HG02588 (cell line): ENCODE results near the gene SLC25A10.
"Not testable (repeated sequence)": the region's sequence is repeated elsewhere in the genome, so short reads cannot be mapped to it uniquely, and the experiment has no call there.

Experiments used
- ATAC-seq: cut with Tn5 transposase; IDR thresholded peaks from one replicate; pipeline ENCODE4 v1.9.1; 2021; ENCODE audit warnings: mild to moderate bottlenecking, moderate library complexity; ENCODE audit not compliant: unreplicated experiment

Gene SLC25A10, protein sequence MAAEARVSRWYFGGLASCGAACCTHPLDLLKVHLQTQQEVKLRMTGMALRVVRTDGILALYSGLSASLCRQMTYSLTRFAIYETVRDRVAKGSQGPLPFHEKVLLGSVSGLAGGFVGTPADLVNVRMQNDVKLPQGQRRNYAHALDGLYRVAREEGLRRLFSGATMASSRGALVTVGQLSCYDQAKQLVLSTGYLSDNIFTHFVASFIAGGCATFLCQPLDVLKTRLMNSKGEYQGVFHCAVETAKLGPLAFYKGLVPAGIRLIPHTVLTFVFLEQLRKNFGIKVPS

DNA sequence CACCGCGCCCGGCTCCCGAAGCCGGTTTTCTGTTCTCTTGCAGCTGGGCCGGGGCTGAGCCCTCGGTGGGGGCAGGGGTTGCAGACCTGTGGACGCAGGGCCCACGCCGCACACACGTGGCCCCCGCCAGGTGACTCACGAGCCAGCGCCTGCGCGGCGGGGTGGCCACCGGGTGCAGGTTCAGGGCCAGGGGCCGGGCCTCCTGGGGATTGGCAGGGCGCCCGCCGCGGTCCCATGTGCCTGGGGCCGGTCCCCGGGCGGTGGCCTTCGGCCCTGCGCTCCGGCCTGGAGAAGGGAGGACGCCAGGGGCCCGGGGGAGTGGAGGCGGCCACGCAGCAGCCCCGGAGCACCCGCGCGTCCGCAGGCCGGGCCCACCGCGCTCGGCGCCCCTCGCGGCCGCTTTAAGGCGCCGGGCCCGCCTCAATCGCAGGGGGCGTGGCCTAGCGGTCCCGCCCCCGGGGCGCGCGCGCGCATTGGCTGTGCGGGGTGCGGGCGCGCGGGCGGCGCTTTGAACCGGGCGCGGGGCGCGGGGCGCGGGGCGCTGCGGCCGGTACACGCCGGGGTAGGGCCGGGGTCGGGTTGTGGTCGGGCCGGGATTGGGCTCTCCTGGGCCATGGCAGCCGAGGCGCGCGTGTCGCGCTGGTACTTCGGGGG lies at the start of gene SLC25A10:
Gene SLC25A10, plus strand, starts transcription at position 471 of the 654 bp plus-strand sequence. Its CDS starts 143 bp downstream, at position 614.
- ATAC-seq: peak; percentile 56

DNA sequence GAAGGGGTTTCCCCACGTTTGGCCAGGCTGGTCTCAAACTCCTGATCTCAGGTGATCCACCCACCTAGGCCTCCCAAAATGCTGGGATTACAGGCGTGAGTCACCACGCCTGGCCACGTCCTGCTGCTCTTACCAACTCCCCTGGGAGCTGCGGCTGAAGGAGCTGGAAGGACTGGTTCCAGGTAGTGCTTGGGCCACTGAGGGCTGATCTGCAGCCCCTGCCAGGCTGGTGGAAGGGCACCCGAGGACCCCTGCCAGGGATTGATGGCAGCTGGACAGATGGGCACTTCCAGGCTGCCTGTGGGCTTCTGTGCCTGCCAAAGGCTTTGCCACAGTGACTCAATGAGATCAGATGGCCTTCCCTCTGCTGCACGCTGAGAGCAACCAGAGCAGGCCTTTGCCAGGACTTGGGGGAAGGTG lies 48.0 kb upstream of the SLC25A10 start:
- ATAC-seq: no peak

DNA sequence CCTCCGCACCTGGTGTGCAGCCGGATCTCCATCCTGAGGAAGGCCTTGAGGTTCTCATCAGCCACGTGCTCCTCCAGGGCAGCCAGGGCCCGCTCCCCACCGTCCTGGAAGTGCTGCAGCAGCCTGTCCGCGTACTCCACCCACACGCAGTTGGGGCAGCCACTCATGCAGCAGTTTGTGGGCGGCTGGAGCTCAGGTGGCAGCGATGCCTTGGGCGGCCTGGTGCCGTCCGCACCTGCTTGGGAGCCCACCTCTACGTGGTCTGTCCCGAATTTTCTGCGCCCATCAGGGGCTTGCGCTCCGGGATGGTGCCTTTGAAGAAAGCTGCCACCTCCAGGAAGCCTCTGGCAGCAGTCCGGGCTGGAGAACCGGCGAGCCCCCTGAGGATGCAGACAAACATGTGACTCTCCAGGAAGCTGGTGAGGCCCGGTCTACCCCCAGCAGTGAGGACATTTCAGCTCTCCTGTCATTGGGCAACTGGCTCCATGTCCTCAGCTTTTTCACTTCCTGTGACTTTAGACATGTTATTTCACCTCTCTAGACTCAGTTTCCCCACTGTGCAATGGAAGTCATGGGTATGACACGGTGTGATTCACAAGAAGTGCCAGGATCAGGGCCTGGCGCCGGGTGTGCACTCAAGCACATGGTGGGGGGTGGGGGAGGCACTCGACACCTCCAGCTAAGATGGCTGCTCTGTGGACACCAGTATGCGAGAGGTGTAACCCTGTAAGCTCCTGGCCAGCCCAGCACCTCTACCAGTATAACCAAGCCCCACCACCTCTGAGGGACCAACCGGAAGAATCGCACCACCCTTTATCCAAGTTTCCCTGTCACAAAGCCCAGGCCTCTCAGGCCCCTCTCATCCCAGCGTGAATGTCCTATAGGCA lies 46.6 kb upstream of the SLC25A10 start:
- ATAC-seq: peak; percentile 6

DNA sequence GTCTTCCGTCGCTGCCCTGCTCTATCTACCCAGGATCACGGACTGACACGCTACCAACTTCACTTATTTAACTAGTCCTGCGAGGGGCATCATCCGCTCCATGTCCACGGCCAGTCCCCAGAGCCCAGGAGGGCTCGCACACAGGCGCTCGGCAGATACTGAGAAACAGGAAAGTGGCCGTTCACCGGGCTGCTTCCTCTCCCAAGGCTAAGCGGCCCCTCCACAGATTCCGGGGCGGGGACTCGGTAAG lies 46.1 kb upstream of the SLC25A10 start:
- peak; percentile 11 for ATAC-seq

DNA sequence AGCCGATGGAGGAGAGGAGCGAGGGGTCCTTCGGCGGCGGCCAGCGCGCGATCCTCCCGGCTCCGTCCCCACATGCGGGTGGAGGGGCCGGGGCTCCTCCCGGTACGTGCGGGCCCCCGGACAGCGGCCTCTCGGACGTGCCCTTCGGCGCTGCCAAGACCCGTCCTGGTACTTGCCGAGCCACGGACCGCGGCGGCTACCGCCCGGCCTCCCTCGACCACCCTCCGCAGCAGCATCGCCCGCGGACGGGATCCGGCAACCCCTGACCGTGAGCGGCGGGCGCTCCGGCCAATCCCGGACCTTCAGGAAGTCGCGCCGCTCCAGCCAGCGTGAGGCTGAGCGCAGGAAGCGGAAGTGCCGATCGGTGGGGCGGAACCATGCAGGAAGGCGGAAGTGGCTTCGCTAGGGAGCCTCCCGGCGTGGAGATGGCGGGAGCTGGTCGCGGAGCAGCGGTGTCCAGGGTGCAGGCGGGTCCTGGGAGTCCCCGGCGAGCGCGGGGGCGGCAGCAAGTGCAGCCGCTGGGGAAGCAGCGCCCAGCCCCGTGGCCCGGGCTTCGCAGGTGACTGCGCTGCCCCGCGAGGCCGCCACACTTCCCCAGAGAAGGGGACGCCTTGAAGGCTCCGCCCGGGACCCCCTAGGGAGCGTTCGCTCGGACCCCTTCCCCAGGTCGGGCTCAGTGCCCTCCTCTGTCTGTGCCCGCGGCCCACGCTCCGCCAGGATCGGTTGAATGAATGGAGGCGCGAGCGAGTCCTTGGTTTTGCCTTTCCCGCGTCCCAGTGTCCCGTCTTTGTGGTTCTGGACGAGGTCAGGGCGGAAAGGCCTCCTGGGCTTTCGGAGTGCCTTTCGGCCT lies 45.5 kb upstream of the SLC25A10 start, which contains the start of the genes CCDC137 and OXLD1:
Gene CCDC137, plus strand, starts transcription at position 396 of the 850 bp plus-strand sequence. Its CDS starts 30 bp downstream, at position 426.
Gene OXLD1, minus strand, starts transcription at position 264 of the 850 bp plus-strand sequence. Its CDS starts 28 bp downstream, at position 236.
- ATAC-seq: peak; percentile 82

DNA sequence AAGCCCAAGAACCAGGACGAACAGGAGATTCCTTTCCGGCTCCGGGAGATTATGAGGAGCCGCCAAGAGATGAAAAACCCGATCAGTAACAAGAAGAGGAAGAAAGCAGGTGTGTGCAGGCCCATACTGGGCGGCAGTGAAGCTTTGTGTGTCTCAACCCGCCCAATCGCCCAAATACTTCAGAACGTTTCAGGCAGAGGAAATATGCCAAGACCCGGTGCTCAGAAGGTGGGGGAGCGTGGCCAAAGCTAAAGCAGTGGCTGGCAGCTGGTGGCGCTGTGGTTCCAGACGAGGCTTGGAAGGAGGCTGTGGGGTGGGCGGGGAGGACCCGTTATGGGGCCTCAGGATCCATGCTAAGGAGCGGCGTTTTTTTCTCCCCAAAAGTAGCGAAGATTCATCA lies 44.3 kb upstream of the SLC25A10 start:
- no peak for ATAC-seq

DNA sequence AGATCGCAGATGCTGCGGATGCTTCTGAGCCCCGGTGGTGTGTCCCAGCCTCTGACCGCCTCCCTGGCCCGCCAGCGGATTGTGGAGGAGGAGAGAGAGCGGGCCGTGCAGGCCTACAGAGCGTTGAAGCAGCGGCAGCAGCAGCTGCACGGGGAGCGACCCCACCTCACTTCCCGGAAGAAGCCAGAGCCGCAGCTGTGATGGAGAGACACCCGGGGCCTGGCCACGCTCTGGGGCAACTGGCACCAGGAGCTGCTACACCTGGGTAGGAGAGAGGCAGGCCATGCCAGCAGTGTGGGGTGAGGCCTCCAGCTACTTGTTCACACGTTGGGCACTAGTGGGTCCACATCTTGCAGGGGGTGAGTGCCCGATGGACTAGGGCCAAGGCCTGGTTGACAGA lies 39.6 kb upstream of the SLC25A10 start:
- no peak for ATAC-seq

DNA sequence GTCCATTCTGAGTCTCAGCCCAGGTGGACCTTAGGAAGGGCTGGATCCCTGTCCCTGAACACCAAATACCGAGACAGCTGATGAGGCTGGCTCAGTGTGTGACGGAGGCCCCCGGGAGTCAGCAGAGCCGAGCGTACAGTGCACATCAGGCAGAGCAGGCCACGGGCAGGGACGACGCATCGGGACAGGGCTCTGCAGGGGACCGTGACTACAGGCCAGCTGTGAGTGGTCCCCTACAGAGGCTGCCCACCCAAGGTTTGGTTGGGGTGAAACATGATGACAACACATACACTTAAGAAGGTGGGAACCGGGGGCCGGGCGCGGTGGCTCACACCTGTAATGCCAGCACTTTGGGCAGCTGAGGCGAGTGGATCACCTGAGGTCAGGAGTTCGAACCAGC lies 39.1 kb upstream of the SLC25A10 start:
- ATAC-seq: no peak

DNA sequence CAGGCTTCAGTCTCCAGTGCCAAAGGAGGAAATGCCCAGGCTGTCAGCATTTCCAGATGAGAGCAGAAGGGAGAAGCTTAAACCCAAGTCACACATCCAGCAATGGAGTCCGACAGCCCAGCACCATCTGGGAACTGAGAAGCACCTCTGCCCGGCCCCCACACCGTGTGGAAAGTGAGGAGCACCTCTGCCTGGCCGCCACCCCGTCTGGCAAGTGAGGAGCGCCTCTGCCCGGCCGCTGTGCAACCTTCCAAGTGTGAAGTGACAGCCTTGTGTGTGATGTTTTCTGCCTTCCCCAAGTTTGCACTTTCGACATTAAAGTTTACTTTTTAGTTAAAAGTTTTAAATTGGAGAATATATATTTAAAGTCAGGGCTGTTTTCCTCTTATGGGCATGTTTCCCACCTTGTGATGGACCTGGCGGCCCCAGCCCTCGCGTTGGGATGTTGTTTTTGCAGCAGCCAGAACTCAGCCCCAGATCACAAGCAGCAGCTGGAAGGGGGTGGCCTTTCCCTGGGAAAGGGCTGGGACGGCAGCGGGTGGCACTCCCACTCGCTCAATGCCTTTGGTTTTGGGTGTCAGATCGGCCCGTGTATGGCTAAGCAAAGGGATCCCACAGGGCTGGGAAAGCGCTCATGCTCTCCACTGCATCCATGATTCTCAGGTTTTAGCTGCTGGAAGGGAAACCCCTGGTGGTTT lies 38.4 kb upstream of the SLC25A10 start:
- ATAC-seq: no peak

DNA sequence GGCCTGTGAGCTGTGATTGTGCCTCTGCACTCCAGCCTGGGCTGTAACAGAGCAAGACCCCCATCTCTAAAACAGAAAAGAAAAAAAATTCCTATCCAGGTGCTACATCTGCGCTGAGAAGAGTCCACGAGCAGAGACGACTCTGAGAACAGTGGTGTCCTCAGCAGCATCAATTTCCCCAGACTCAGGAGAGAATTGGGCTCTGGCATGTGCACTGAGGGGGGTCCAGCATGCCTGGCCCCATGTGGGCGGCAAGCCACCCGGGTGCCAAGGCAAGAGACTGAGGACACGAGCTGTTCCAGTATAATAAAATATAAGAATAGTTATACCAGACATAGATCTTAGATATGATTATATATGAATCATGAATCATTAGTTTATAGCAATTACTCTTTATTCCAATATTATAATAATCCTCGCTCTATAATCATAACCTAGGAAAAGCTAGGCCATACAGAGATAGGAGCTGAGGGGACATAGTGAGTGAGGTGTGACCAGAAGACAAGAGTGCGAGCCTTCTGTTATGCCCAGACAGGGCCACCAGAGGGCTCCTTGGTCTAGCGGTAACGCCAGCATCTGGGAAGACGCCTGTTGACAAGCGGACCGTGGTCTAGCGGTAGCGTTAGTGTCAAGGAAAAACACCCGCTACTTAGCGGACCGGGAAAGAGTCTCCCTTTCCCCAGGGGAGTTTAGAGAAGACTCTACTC lies 36.4 kb upstream of the SLC25A10 start:
- not testable (repeated sequence) for ATAC-seq

DNA sequence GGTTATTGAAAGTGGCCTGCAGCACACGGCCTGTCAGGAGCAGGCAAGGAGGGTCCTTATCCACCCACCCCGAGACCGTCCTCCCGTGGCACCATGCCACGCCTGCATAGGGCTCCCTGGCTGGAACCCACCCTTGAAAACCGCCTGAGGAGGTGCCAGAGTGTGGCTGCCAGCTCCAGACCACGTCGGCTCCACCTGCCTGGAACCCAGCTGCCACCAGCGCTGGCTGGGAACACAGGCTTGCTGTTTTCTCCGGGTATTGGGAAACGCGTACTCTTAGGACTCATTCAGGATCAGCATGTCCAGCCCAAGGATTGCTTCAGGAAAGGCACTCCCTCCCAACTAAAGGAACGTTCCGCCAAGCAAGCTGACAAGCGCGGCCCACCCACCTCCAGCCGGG lies 35.2 kb upstream of the SLC25A10 start:
- no peak for ATAC-seq

DNA sequence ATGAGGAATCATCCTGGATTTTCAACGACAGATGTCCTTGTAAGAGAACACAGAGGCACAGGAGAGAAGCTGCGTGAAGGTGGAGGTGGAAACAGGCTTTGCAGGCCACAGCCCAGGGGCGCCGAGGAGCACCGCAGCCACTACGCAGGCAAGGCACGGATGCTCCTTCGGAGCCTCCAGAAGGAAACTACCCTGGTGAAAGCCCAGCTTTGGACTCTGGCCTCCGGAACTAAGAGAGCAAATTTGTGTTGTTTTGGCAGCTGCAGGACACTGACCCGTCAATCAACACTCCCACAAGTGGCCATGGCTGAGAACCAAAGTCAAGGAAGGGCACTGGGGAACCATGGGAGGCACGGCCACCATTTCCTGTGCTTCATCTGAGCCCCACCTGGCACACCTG lies 31.9 kb upstream of the SLC25A10 start:
- no peak for ATAC-seq

DNA sequence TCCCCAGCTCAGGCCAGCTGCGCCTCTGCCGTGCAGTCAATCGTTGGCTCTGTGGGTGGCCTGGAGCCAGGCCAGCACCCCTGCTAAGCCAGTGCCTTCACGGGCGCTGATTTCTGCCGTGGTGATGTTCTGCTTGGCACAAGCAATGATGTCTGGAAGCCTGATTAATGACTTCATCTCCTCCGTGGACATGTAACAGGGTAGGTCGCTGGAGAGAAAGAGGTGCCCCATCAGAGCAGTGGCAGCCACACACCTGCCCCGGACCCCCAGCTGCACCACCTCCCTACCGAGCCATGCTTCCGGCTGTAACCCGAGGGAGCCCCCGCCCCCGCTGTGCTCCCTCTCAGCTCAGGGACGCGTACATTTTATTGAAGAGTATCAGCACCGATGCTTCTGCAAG lies 30.4 kb upstream of the SLC25A10 start:
- no peak for ATAC-seq

DNA sequence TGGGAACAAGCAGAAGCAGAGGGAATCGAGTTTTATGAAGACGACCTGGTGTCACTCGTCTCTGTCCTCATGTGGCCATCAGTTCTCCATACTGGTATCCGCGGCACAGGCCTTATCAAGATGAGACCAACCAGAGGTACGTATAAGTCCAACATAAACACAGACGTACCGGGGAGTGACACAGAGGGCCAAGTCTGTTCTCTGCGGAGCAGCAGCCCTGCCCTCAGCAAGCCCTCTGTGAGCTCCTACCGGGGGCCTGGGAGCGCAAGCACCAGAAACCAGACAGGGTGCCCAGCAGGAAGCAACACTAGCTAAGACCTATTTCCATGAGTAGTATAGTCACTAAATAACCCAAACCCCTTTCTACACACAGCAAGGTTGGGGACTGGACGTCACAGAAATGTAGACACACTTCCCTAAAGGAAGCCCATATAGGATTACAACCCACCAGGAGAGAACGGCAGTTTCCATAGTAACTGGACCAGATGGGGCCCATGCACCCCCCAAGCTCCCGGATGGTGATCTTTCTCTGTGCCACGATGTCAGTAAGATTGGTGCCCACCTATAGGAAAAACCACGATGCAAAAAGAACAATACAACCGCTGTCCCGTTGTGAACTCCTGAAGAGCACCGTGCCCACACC lies 29.4 kb upstream of the SLC25A10 start:
- no peak for ATAC-seq

DNA sequence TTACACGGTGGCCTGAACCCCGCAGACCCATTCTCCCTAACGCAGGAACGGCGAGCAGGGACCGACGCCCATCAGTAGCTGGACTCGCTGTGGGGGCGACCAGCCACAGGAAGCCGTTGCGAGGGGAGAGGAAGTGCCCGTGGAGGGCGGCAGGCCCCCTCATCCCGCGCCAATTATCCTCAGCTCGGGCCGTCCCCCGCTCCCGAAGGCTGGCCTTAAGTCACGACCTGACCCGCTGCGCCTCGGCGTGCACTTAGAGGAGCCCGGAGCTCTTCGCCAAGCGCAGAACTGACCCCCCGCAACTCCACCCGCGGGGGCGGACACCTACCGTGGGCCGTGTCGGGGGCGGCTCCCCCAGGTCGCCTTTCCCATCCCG lies 28.9 kb upstream of the SLC25A10 start:
- ATAC-seq: peak; percentile 5

DNA sequence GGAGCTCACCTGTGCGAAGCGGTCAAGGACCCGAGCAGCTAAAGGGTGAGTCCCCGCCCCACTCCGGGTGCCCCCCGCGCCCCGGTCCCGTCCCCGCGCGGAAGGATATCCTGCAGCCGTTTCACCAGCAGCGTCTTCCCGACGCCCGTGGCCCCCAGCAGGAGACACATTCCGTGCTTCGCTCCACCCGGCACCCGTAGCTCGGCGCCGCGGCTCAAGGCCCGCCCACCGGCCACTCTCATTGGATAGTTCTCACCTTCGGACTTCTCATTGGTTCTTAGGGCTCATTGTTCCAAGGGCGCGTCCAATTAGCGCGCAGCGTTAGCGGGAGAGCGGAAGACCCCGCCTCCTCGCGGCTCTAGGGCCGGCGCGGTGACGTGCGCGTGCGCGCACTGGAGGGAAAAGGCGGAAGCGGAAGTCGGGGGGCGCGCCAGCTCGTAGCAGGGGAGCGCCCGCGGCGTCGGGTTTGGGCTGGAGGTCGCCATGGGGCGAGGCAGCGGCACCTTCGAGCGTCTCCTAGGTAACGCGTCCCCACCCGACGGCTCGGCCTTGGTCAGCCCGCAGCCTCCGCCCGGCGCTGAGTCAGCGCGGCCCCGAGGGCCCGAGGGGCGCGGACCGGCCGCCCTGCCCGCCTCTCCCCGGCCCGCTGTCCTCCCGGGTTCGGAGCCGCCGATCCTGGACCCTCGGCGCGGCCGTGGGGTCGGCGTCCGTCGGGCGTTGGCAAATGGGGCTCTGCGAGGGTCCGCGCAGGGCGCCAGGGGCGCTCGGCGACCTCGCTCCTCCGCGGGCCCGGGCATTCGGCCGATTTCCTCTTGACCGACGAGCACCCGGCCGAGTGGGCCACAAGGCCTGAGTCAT lies 28.3 kb upstream of the SLC25A10 start, which contains the start of the genes ARL16 and HGS:
Gene ARL16, minus strand, starts transcription at position 214 of the 858 bp plus-strand sequence. Its CDS starts 44 bp downstream, at position 170.
Gene HGS, plus strand, starts transcription at position 428 of the 858 bp plus-strand sequence. Its CDS starts 56 bp downstream, at position 484.
- peak; percentile 84 for ATAC-seq

DNA sequence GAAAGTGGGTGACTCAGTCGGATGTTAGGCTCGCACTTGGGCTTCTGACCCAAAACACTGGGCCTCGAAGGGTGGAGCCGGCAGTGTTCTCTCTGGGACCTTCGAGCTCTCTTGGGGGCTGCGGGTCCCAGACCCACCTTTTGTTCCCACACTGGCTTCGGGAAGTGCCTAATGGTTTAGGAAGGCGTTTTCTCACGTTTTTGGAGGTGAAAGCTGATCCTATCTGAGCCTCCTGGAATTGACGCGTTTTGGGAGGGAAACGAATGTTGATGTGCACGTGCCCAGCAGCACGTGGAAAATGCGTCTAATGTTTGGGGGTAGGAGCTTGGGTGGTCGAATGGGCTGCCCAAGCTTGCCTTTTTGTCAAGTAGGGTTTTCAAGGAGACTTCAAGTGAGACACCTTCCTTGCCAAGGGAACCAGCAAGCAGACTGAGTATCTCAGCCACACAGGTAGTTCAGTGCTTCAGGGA lies 27.6 kb upstream of the SLC25A10 start:
- no peak for ATAC-seq

DNA sequence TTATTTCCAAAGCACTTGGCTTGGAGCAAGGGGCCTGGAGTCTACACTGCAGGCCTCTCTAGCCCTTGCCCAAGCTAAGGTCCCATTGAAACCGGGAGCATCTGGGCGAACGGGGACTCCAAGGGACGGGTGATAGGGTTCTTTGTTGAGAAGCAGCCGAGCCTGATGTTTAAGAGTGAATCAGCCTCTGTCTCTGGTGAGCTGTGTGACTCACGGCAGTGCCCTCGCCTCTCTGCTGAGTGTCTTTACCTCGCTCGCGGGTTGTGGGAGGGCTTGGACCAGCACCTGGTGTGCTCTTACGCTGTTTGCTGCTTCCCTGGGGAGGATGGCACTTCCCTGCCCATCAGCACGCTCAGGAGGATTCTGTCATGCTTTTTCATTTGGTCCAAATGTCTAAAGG lies 27.0 kb upstream of the SLC25A10 start:
- ATAC-seq: no peak
